ENCODE data around the gene CLEC4M.

Gene CLEC4M

GRCh38 chr19:7762719-7763293 is at the start of gene CLEC4M:
Gene CLEC4M (plus strand): TSS chr19:7763243. CDS start chr19:7763267, 24 bp downstream.
- ChIA-PET CTCF (no interaction called here), POLR2A (no interaction called here)
- Histone ChIP-seq H3K36me3 (ENCODE audit: control insufficient read depth in 2 of 2, insufficient read depth in 1 of 2, low read length in 2 of 2) (no peaks in the 10 kb centered on the region), H3K9me3 (ENCODE audit: control insufficient read depth, insufficient read depth, low read depth, low read length) (no peaks in the 10 kb centered on the region), H3K4me1 (ENCODE audit: control insufficient read depth, insufficient read depth, low read length) (no peaks in the 10 kb centered on the region), H3K27ac (ENCODE audit: extremely low read depth, low read depth, low read length) (no peak within 1 kb of the TSS), H3K4me3 (ENCODE audit: low read depth, low read length) (no peak within 1 kb of the TSS)
- TF ChIP-seq MYNN (tag by site-specific recombination; IDR thresholded peaks at IDR 0.05; ENCODE audit: borderline replicate concordance) (no peak), HOXA7 (CRISPR knock-in tag; IDR thresholded peaks at IDR 0.05; ENCODE audit: borderline replicate concordance) (no peak), ZNF18 (tag by site-specific recombination; IDR thresholded peaks at IDR 0.05) (no peak), ZNF571 (tag by site-specific recombination; IDR thresholded peaks at IDR 0.05) (no peak), TSHZ1 (tag by site-specific recombination; IDR thresholded peaks at IDR 0.05; ENCODE audit: borderline replicate concordance) (no peak), ZNF16 (tag by site-specific recombination; IDR thresholded peaks at IDR 0.05; ENCODE audit: low read depth) (no peak), PRDM4 (tag by site-specific recombination; IDR thresholded peaks at IDR 0.05) (no peak), KLF7 (tag by site-specific recombination; IDR thresholded peaks at IDR 0.05; ENCODE audit: borderline replicate concordance) (no peak), ZNF654 (tag by site-specific recombination; IDR thresholded peaks at IDR 0.05; ENCODE audit: low read depth) (no peak), ZNF449 (tag by site-specific recombination; IDR thresholded peaks at IDR 0.05) (no peak)

- Histone ChIP-seq H3K9me3 (ENCODE audit: control insufficient read depth, insufficient read depth, low read depth, low read length) (no peaks in the 10 kb centered on the region), H3K36me3 (ENCODE audit: control insufficient read depth in 2 of 2, insufficient read depth in 1 of 2, low read length in 2 of 2) (no peaks in the 10 kb centered on the region), H3K4me3 (ENCODE audit: low read depth, low read length) (no peak overlapping the region), H3K27ac (ENCODE audit: extremely low read depth, low read depth, low read length) (no peak overlapping the region), H3K4me1 (ENCODE audit: control insufficient read depth, insufficient read depth, low read length) (no peaks in the 10 kb centered on the region)
- POLR2A ChIA-PET = no interaction called here
- CTCF ChIA-PET = no interaction called here
- TF ChIP-seq ZNF549 (tag by site-specific recombination; IDR thresholded peaks at IDR 0.05) (no peak), ZNF501 (tag by site-specific recombination; IDR thresholded peaks at IDR 0.05) (no peak), ZNF324 (tag by site-specific recombination; IDR thresholded peaks at IDR 0.05) (no peak), BCL11A (tag by site-specific recombination; IDR thresholded peaks at IDR 0.05; ENCODE audit: low read depth) (no peak), PRDM10 (tag by site-specific recombination; IDR thresholded peaks at IDR 0.05) (no peak), GFI1B (tag by site-specific recombination; IDR thresholded peaks at IDR 0.05) (no peak), ZNF639 (tag by site-specific recombination; IDR thresholded peaks at IDR 0.05) (no peak), ZNF837 (tag by site-specific recombination; IDR thresholded peaks at IDR 0.05) (no peak), SP3 (tag by site-specific recombination; IDR thresholded peaks at IDR 0.05) (no peak), ZNF548 (tag by site-specific recombination; IDR thresholded peaks at IDR 0.05) (no peak), OSR2 (tag by site-specific recombination; IDR thresholded peaks at IDR 0.05) (no peak)
Observed at GRCh38 chr19:7715671-7716070, 47.4 kb upstream of the CLEC4M start.

All from HEK293 (cell line).